Parietal lobe (tissue), 2 donors: Measurements from ENCODE around the gene CLSTN3. TPM values are rescaled to one million over a fixed set of nuclear protein-coding genes. Genes with fewer than 3 reads are reported as not detected.

Experiments
- small RNA-seq: library from RNA; depleted of rRNA; stranded (forward); fragments of <200 nt; gene quantifications from one replicate; pipeline ENCODE3, GENCODE V24; 2014; ENCODE audit warnings: low replicate concordance
- total RNA-seq: library from RNA; depleted of rRNA; stranded (reverse); fragments of >200 nt; gene quantifications from one replicate; pipeline ENCODE4 v1.2.3, GENCODE V29; 2014

Gene CLSTN3
- total RNA-seq: 79.2 TPM

GRCh38 chr12:7129872-7130691 lies at the start of gene CLSTN3:
CLSTN3 (plus strand) TSS chr12:7130371; CDS start chr12:7130649, 278 bp downstream.

GRCh38 chr12:7092229-7092985 lies 37.8 kb upstream of the CLSTN3 start, which contains the start of gene C1R:
C1R (minus strand) TSS chr12:7092445; CDS start chr12:7092388, 57 bp downstream.

GRCh38 chr12:7108796-7109571 lies 21.2 kb upstream of the CLSTN3 start, which contains the start of gene C1RL:
C1RL (minus strand) TSS chr12:7109214; CDS start chr12:7109180, 34 bp downstream.

GRCh38 chr12:7128681-7129286 lies 1.4 kb upstream of the CLSTN3 start, which contains the start of gene RBP5:
RBP5 (minus strand) TSS chr12:7128889; CDS start chr12:7128775, 114 bp downstream.

DNA sequence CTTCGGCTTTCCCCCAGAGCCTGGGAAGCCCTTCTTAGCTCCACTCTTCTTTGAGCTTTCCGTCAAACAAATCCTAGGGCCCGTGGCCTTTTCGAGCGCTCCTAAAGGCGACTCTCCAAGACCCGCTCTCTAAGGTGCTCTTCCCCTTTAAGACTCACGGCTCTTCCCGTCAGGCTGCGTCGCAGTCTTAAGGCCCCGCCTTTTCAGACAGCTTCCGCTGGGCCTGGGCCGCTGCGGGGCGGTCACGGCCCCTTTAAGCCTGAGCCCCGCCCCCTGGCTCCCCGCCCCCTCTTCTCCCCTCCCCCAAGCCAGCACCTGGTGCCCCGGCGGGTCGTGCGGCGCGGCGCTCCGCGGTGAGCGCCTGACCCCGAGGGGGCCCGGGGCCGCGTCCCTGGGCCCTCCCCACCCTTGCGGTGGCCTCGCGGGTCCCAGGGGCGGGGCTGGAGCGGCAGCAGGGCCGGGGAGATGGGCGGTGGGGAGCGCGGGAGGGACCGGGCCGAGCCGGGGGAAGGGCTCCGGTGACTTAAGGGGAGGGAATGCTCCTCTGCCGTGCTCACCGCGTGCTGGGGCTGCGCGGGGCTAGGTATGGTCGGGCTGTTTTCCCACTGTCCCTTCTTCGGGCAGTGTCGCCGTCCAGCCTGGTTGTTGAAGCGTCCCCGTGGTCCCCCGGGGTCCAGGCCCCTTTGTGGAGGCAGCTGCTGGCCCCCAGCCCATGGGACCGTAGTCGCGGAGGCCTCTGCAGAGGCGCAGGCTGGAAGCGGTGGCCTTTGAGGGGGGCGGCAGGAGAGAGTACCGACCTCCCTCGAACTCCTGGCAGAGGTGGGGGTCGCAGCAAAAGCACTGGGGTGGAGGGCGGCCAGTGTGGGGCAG lies 59.5 kb downstream of the CLSTN3 start, which contains the start of gene PEX5:
Gene PEX5, plus strand, starts transcription at position 289 of the 870 bp plus-strand sequence. CDS start 692 bp downstream, outside the sequence.

Small RNAs within 50 kb of the gene (small RNA-seq; reads per million reads assigned to genes)
- gene RNU6-485P: not detected

Other genes with a start within 250 kb of the CLSTN3 start
- 8.5 TPM for gene LRRC23, start 225.5 kb upstream of the CLSTN3 start, total RNA-seq
- gene ENO2, start 215.8 kb upstream of the CLSTN3 start, total RNA-seq: 146 TPM
- gene ATN1, start 202.4 kb upstream of the CLSTN3 start, total RNA-seq: 22.5 TPM
- gene RNU7-1, start 186.6 kb upstream of the CLSTN3 start, total RNA-seq: not detected
- 295 TPM for gene C12orf57, start 186.3 kb upstream of the CLSTN3 start, total RNA-seq
- 3.4 TPM for gene PTPN6, start 179.0 kb upstream of the CLSTN3 start, total RNA-seq
- 104 TPM for gene PHB2, start 159.7 kb upstream of the CLSTN3 start, total RNA-seq
- 39.4 TPM for gene EMG1, start 159.5 kb upstream of the CLSTN3 start, total RNA-seq
- 15.0 TPM for gene LPCAT3, start 111.9 kb upstream of the CLSTN3 start, total RNA-seq
- gene C1S, start 69.7 kb upstream of the CLSTN3 start, total RNA-seq: 8.1 TPM
- 1.6 TPM for gene C1R, start 37.9 kb upstream of the CLSTN3 start, total RNA-seq
- 5.9 TPM for gene C1RL, start 21.2 kb upstream of the CLSTN3 start, total RNA-seq
- not detected for gene RBP5, start 1.5 kb upstream of the CLSTN3 start, total RNA-seq
- 62.9 TPM for gene PEX5, start 59.3 kb downstream of the CLSTN3 start, total RNA-seq
- not detected for gene ACSM4, start 173.7 kb downstream of the CLSTN3 start, total RNA-seq